HUES6 (cell line): ENCODE data around the gene XRCC3.

Source experiments
- H3K27ac ChIP-seq: 2 replicates; pipeline ENCODE4 v1.7.0; 2013; ENCODE audit warnings: low read depth, mild to moderate bottlenecking, low read length, inconsistent platforms
- H3K27me3 ChIP-seq: 2 replicates; pipeline ENCODE4 v1.6.1; 2013; ENCODE audit warnings: low read length; ENCODE audit not compliant: control insufficient read depth, insufficient read depth
- H3K36me3 ChIP-seq: 2 replicates; pipeline ENCODE4 v1.6.1; 2013; ENCODE audit warnings: low read length; ENCODE audit not compliant: control insufficient read depth, insufficient read depth
- H3K4me1 ChIP-seq: 2 replicates; pipeline ENCODE4 v1.6.1; 2013; ENCODE audit warnings: low read length; ENCODE audit not compliant: control insufficient read depth, insufficient read depth
- H3K4me3 ChIP-seq: 2 replicates; pipeline ENCODE4 v1.5.1; 2013; ENCODE audit warnings: low read depth, low read length
- H3K9ac ChIP-seq: one replicate; pipeline ENCODE4 v1.6.1; 2013; ENCODE audit warnings: mild to moderate bottlenecking, low read length
- H3K9me3 ChIP-seq: 2 replicates; pipeline ENCODE4 v1.6.1; 2013; ENCODE audit warnings: low read depth, low read length; ENCODE audit not compliant: control insufficient read depth, insufficient read depth

Gene XRCC3

DNA sequence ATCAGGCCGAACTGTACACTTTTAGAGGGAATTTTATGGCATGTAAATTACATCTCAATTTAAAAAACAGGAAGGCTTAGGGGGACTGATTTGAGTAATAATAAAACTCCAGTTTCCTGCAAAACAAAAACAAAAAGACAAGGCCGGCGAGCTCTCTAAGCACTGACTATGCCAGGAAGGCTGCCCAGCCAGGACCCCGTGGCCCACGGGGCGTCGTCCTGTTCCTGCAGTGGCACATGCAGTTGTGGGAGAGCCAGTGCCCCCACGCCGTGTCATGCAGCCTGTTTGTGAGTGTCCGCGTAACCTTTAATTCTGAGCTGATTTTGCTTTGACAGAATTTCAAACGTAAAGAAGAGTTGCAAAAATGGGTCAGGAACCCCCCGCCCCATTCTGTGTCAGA lies 10.5 kb downstream of the XRCC3 start:
- Histone ChIP-seq H3K9ac (no peak overlapping the region), H3K4me1 (no peaks in the 10 kb centered on the region), H3K27me3 (no peaks in the 10 kb centered on the region), H3K27ac (no peak overlapping the region), H3K36me3 (peaks cover 94% of the 10 kb centered on the region), H3K9me3 (no peaks in the 10 kb centered on the region), H3K4me3 (no peak overlapping the region)

DNA sequence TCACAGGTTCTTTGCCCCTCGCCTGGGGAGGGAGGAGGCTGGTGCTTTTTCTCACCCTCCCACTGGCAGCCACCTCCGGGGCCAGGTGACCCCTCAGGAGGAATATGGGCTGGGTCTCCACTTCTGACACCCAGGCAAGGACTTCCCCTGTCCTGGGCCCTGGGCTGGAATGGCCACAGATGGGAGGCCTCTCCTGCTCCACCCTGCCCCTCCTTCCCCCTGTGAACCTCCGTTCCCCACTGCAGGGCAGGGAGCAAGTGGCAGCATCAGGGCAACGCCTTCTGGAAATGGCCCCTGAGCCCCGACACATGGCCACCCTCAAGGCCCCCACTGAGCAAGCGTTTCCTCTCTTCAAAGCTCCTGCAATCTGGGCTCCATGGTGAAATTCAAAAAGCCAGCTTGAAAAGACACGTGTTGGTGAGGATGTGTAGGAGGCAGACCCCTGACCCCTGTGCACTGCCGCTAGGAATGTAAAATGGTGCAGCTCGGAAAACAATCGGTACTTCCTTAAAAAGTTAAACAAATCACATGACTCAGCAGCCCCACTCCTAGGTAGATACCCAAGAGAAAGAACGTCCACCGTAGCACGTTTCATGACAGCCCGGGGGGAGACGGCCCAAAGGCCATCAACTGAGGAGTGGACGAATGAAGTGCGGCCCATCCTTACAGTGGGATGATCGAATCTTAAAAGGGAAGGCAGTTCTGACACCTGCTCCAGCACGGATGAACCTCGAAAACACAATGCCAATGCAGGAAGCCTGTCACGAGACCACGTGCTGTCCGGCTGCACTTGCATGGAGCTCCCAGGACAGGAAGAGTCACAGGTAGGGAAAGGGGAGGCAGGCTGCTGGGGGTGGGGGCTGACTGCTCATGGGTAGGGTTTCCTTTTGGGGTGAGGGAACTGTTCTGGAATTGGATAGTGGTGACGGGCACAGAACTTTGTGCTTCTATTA lies 11.5 kb downstream of the XRCC3 start:
- H3K9me3 ChIP-seq, result no peaks in the 10 kb centered on the region
- no peak overlapping the region for H3K9ac ChIP-seq
- no peak overlapping the region for H3K4me3 ChIP-seq
- H3K36me3 ChIP-seq, result peaks cover 94% of the 10 kb centered on the region
- no peak overlapping the region for H3K27ac ChIP-seq
- H3K27me3 ChIP-seq, result no peaks in the 10 kb centered on the region
- no peaks in the 10 kb centered on the region for H3K4me1 ChIP-seq

DNA sequence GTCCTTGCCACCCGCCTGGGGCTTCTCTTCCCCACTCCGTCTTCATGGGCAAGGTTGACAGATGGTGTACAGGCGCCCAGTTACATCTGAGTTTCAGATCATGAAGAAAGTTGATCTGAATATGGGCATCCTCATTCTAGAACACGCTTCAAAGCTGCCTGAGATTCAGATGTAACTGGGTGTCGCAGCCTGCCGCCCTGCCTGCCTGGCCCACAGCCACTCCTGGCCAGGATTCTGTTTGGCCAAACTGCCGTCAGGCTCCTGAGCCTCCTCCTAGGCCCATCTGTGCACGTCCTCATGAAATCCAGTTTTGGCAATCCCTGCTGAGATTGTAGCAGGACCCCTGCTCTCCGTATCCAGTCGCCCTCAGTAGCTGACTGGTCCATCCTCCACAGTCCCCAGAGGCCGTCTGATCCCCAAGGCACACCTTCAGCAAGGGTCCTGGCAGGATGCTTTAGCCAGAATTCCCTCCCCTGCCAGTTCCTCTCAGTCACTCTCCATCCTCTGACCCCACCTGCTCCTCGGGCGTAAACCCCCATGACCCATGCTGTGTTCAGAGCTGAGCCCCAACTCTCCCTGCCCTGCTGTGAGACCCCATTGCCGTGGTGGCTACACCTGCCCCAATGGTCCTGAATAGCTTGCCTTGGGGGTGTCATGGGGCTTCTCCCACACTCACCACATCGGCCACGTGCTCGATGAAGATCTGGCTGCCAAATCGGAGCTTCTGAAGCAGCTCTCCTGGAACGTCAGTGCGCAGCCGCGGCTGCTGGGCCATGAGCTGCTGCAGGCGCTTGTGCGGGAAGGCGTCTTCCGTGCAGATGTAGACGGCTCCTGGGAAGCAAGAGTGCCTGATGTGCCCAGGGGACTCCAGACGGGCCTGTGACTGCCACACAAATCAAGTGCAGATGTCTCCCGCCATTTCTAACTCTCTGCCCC lies 12.5 kb downstream of the XRCC3 start:
- H3K36me3 ChIP-seq, result peaks cover 94% of the 10 kb centered on the region
- H3K27ac ChIP-seq, result no peak overlapping the region
- H3K4me3 ChIP-seq, result no peak overlapping the region
- peak overlapping the region; percentile 16 for H3K9ac ChIP-seq
- H3K4me1 ChIP-seq, result no peaks in the 10 kb centered on the region
- no peaks in the 10 kb centered on the region for H3K9me3 ChIP-seq
- no peaks in the 10 kb centered on the region for H3K27me3 ChIP-seq

DNA sequence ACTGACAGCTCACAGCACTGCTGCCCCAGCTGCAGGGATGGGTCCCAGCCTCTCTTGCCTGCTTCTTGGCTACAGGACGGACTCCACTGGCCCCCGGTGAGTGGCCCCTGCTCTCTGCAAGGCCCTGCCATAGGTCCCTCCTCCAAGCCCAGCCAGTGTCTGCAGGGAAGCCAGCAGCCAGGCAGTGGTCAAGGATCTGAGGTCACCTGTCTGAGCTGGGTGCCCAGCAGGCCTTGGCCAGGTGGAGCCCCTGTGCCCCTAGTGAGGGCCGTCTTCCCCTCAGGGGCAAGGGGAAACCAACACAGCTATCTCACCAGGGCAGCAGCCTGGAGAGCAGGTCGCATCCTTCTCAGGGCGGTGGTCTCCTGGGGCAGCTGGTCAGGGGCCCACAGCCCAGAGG lies 13.2 kb downstream of the XRCC3 start:
- H3K27ac ChIP-seq, result no peak overlapping the region

DNA sequence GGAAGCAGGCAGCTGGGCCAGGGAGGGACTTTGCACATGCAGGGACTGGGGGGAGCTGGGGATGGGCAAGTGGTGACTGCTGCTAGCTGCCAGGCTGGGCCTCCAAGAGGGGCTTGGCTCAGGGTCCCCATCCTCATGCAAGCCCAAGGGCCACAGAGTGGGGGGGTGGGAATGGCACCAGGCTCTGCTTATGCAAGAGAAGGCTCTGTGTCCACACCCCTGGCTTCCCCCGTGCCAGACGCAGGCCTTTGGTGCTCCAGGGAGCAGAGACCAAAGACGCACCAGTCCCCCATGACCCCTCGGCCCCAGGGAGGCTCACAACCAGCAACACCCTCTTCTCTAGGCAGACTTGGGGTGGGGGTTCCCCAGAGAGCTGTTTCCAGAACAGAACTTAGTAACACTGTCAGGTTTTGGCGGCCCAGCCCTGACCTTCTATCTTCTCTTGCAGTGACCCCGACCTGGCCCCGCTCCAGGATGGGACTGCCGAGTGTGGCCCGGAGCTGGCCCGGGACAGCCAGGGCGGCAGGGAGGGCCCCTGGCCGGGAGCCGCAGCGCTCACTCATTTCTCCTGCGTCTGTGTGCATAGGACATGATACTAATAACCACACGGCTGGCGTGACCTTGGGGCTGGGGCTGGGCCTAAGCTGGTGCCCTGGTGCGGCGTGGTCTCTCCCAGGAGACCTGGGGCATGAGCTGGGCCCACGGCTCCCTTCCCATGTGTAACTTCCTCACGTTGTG lies 14.3 kb downstream of the XRCC3 start:
- no peaks in the 10 kb centered on the region; the same call in 1 of the 2 replicates for H3K4me1 ChIP-seq
- H3K9ac ChIP-seq, result no peak overlapping the region
- H3K27ac ChIP-seq, result no peak overlapping the region
- no peaks in the 10 kb centered on the region for H3K27me3 ChIP-seq
- H3K4me3 ChIP-seq, result no peak overlapping the region
- H3K36me3 ChIP-seq, result peaks cover 93% of the 10 kb centered on the region
- no peaks in the 10 kb centered on the region for H3K9me3 ChIP-seq

More for the DNA sequence above, 13.2 kb downstream of the XRCC3 start:
- Histone ChIP-seq H3K27me3 (no peaks in the 10 kb centered on the region), H3K9ac (no peak overlapping the region), H3K4me1 (no peaks in the 10 kb centered on the region), H3K4me3 (no peak overlapping the region), H3K9me3 (no peaks in the 10 kb centered on the region), H3K36me3 (peaks cover 94% of the 10 kb centered on the region)

DNA sequence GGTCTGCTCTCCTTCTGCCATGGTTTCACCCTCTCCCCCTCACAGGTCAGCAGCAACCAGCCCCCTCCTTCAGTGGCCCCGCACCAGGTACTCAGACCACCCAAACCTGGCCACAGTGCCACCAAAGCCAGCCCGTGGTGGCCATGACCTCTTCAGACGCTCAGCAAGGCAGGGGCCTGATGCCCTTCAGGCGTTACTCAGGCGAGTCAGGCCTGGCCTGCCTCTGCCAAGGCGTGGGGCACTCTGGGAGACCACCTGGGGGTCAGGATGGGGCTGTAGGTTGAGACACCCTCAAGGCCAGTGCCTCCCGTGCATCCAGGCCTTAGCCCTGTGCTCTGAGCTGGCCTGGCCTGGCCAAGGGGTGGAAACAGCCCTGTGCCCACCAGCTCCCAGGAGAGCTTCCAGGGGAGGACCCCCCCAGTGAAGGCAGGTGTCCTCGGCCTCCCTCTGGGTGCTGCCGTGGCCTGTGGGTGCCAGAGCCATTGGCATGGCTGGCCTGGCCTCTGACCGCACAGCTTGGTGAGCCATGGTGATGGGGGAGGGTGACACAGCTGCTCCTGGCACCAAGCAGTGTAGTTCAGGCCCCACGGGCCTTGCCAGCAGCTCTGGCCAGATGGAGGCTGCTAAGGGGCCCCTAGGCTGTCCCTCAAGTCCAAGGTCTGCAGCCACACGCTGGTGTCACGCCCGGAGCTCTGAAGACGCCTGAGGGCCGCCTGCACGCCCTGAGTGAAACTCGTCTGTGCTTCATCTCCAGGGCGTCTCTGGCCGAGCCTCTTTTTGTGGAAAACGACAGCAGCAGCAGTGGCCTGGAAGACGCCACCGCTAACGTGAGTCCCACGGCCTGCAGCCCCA lies 15.1 kb downstream of the XRCC3 start:
- Histone ChIP-seq H3K27ac (no peak overlapping the region), H3K36me3 (peaks cover 90% of the 10 kb centered on the region), H3K9me3 (no peaks in the 10 kb centered on the region), H3K4me1 (no peaks in the 10 kb centered on the region; the same call in 1 of the 2 replicates), H3K27me3 (no peaks in the 10 kb centered on the region), H3K4me3 (no peak overlapping the region), H3K9ac (no peak overlapping the region)

DNA sequence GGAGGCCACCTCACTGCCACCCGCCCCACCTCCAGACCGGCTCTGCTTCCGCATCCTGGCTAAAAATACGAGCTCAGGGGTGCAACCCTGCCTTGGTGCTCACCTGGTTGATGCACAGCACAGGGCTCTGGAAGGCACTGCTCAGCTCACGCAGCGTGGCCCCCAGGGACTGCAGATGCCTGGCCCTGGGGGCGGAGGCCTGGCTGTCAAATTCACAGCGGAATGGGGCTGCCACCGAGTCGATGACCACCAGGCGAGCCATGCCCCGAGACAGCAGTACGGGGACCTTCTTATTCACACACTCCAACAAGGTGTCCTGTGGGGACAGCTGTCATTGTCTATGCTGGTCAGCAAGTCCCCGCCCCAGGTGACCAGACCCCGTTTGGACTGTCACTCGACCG lies 16.0 kb downstream of the XRCC3 start:
- Histone ChIP-seq H3K4me3 (no peak overlapping the region), H3K9me3 (no peaks in the 10 kb centered on the region), H3K27me3 (no peaks in the 10 kb centered on the region), H3K27ac (no peak overlapping the region), H3K4me1 (no peaks in the 10 kb centered on the region; the same call in 1 of the 2 replicates), H3K9ac (no peak overlapping the region), H3K36me3 (peaks cover 90% of the 10 kb centered on the region)

DNA sequence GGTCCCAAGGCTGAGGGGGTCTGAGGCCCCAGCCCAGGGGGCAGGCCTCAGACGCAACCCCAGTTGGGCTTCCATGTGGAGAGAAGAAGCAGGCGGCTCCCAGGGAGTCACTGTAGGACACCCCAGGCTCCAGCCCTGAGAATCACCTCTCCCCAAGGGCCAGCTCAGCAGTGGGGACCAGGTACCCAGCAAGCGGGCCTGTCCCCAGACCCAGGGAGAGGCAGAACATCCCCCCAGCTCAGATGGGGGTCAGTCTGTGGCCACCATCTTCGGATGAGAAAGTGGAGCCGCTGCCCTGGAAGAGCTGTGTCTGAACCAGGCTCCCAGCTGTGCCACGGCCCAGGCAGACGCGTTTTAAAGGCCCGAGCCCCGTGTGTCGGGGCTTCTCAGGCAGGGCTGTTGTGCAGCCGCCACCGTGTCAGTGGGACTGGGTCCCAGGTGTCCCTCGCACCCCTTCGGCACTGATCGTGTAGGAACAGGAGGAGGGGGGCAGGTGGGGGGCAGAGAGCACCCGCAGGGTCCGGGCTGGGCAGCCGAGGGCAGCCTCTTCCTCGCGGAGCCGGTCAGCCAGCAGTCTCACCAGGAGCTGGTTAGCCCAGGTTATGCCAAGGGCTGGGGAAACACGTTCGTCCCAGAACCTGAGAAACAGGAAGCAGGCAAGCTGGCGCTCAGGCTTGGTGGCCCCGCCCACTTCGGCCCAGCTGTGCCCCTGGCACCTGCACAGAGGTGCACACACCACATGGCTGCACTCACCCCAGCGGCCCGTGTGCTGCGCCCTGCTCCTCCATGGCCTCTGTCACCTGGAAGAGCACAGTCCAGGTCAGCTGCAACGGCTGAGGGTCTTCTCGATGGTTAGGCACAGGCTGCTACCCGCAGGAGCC lies 16.6 kb downstream of the XRCC3 start:
- Histone ChIP-seq H3K27ac (no peak overlapping the region), H3K36me3 (peaks cover 90% of the 10 kb centered on the region), H3K9ac (no peak overlapping the region), H3K27me3 (no peaks in the 10 kb centered on the region), H3K9me3 (no peaks in the 10 kb centered on the region), H3K4me1 (no peaks in the 10 kb centered on the region; the same call in 1 of the 2 replicates), H3K4me3 (no peak overlapping the region)

DNA sequence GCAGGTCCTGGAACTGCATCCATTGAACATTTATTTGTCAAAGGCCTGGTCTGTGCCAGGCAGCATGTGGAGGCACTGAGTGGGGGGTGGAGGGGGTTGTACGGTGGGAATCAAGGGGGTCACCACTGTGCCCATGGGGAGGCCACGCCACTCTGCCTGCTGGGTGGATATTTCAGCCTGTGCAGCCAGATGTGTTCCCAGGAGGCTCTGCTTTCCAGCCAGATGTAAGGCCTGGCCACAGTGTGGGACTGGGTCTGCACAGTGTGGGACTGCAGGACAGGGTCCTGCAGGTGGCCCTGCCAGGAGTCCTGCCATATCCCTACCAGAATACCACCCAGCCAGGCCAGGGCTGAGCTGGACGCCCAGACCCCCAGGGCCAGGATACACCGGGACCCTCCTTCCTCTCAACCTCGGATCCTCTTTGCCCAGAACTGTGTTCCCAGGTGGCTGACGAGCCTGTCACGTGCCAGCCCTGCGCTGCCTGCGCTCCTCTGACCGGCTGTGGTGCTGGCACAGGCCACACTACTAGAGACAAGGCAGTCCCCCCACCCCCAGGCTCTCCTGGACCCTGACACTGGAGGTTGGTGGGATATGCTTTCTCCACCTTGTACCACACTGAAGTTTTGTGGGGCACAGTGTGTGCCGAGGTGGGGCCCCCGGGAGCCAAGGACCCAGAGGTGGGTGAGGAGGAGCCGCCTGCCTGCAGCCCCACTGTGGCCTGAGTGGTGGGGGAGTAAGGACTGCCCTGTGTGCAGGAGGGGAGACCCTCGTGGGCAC lies 17.5 kb downstream of the XRCC3 start:
- no peaks in the 10 kb centered on the region for H3K9me3 ChIP-seq
- no peak overlapping the region for H3K9ac ChIP-seq
- peaks cover 92% of the 10 kb centered on the region for H3K36me3 ChIP-seq
- no peak overlapping the region for H3K27ac ChIP-seq
- no peaks in the 10 kb centered on the region for H3K27me3 ChIP-seq
- no peak overlapping the region for H3K4me3 ChIP-seq
- H3K4me1 ChIP-seq, result no peaks in the 10 kb centered on the region; the same call in 1 of the 2 replicates
